IMR-90 (cell line): ENCODE data around the gene TMEM126A. TPM values are rescaled to one million over a fixed set of nuclear protein-coding genes. Genes with fewer than 3 reads are reported as not detected.
A peak's percentile ranks its signal among the peaks of the same experiment; 100 is the strongest.

Experiments used
- ATAC-seq: fragments of 200-7000 bp; cut with Tn5 transposase; 2 replicates; pipeline ENCODE4 v1.9.1; 2020; ENCODE audit warnings: low read depth, mild to moderate bottlenecking, moderate library complexity
- BruUV-seq: library from RNA; stranded (reverse); fragments of 400-500 nt; replicated peaks from 2 replicates; lab custom pipeline; 2021; lab: Mats Ljungman, UMichigan
- CTCF ChIA-PET: fragments of 300-600 bp; formaldehyde crosslinking; extraction: SDS; loops from one replicate; lab custom pipeline; 2021; ENCODE audit warnings: antibody characterized with exemption; lab: Yijun Ruan, JAX
- POLR2A ChIA-PET: fragments of 300-600 bp; sonication (Branson Sonifier 250); formaldehyde crosslinking; loops from one replicate; lab custom pipeline; 2022; ENCODE audit warnings: antibody characterized with exemption; ENCODE audit not compliant: unreplicated experiment; lab: Charles Lee
- DNase-seq: peaks from one replicate; pipeline ENCODE4 v3.0.0; 2013
- H2AFZ ChIP-seq: replicated peaks from 2 replicates; pipeline ENCODE3; 2013; ENCODE audit warnings: low read length, mild to moderate bottlenecking; ENCODE audit not compliant: poor library complexity
- H2AK5ac ChIP-seq: 2 replicates; pipeline ENCODE4 v1.6.1; 2013; ENCODE audit warnings: low read depth, low read length, inconsistent platforms
- H2AK9ac ChIP-seq: replicated peaks from 2 replicates; pipeline ENCODE3; 2013; ENCODE audit warnings: mild to moderate bottlenecking, low read depth, low read length, moderate library complexity; ENCODE audit not compliant: poor library complexity
- H2BK120ac ChIP-seq: 2 replicates; pipeline ENCODE4 v1.6.1; 2013; ENCODE audit warnings: low read depth, low read length, inconsistent platforms
- H2BK15ac ChIP-seq: 3 replicates; pipeline ENCODE4 v1.6.1; 2013; ENCODE audit warnings: low read depth, low read length, inconsistent platforms
- H2BK20ac ChIP-seq: 2 replicates; pipeline ENCODE4 v1.6.1; 2013; ENCODE audit warnings: low read depth, mild to moderate bottlenecking, inconsistent platforms, low read length, moderate library complexity
- H2BK5ac ChIP-seq: 2 replicates; pipeline ENCODE4 v1.6.1; 2013; ENCODE audit warnings: mild to moderate bottlenecking, low read depth, low read length, inconsistent platforms; ENCODE audit not compliant: poor library complexity, severe bottlenecking
- H3K14ac ChIP-seq: replicated peaks from 2 replicates; pipeline ENCODE4 v1.6.1; 2013; ENCODE audit warnings: low read depth, low read length, inconsistent platforms
- H3K18ac ChIP-seq: 2 replicates; pipeline ENCODE4 v1.6.1; 2013; ENCODE audit warnings: low read depth, low read length, control low read depth
- H3K23ac ChIP-seq: 2 replicates; pipeline ENCODE4 v1.6.1; 2013; ENCODE audit warnings: low read depth, low read length, inconsistent platforms
- H3K27ac ChIP-seq: 2 replicates; pipeline ENCODE4 v1.5.1; 2013; ENCODE audit warnings: mild to moderate bottlenecking, control low read depth, low read length; ENCODE audit not compliant: insufficient read depth
- H3K27me3 ChIP-seq: 2 replicates; pipeline ENCODE4 v1.6.1; 2013; ENCODE audit warnings: low read length; ENCODE audit not compliant: control insufficient read depth, insufficient read depth
- H3K36me3 ChIP-seq: 2 replicates; pipeline ENCODE4 v1.6.1; 2013; ENCODE audit warnings: low read length, mixed read lengths; ENCODE audit not compliant: control insufficient read depth, insufficient read depth
- H3K4ac ChIP-seq: 2 replicates; pipeline ENCODE4 v1.6.1; 2013; ENCODE audit warnings: low read depth, low read length, inconsistent platforms
- H3K4me1 ChIP-seq: 2 replicates; pipeline ENCODE4 v1.6.1; 2013; ENCODE audit warnings: low read length, mixed read lengths; ENCODE audit not compliant: control insufficient read depth, insufficient read depth
- H3K4me2 ChIP-seq: 2 replicates; pipeline ENCODE4 v1.6.1; 2013; ENCODE audit warnings: low read depth, mild to moderate bottlenecking, control low read depth, low read length, moderate library complexity
- H3K4me3 ChIP-seq: 2 replicates; pipeline ENCODE4 v1.5.1; 2013; ENCODE audit warnings: low read depth, mild to moderate bottlenecking, control low read depth, low read length, moderate library complexity; ENCODE audit not compliant: insufficient read depth
- H3K56ac ChIP-seq: 2 replicates; pipeline ENCODE4 v1.6.1; 2013; ENCODE audit warnings: low read length, inconsistent platforms; ENCODE audit not compliant: insufficient read depth; ENCODE audit errors: extremely low read depth
- H3K79me1 ChIP-seq, 2 experiments: 2 replicates each; pipeline ENCODE4 v1.6.1; 2013; ENCODE audit warnings: low read length in 2 of 2, inconsistent platforms in 1 of 2, low read depth in 1 of 2
- H3K9ac ChIP-seq: 2 replicates; pipeline ENCODE4 v1.6.1; 2013; ENCODE audit warnings: low read depth, low read length, control low read depth
- H3K9me1 ChIP-seq: 2 replicates; pipeline ENCODE4 v1.6.1; 2013; ENCODE audit warnings: low read length, inconsistent platforms; ENCODE audit not compliant: insufficient read depth
- H3K9me3 ChIP-seq: 2 replicates; pipeline ENCODE4 v1.6.1; 2013; ENCODE audit warnings: low read length; ENCODE audit not compliant: control insufficient read depth, insufficient read depth
- H4K20me1 ChIP-seq: 2 replicates; pipeline ENCODE4 v1.6.1; 2013; ENCODE audit warnings: low read length, inconsistent platforms; ENCODE audit not compliant: insufficient read depth
- H4K5ac ChIP-seq: 2 replicates; pipeline ENCODE4 v1.6.1; 2013; ENCODE audit warnings: mild to moderate bottlenecking, low read depth, low read length, control low read depth
- H4K8ac ChIP-seq, 2 experiments: 2 replicates each; pipeline ENCODE4 v1.6.1; 2013; ENCODE audit warnings: low read depth in 2 of 2, low read length in 2 of 2, control low read depth in 1 of 2, inconsistent platforms in 1 of 2
- H4K91ac ChIP-seq: 2 replicates; pipeline ENCODE4 v1.6.1; 2013; ENCODE audit warnings: low read depth, low read length, inconsistent platforms; ENCODE audit not compliant: insufficient read depth
- BHLHE40 ChIP-seq: fragments of 150-350 bp; IDR thresholded peaks from 2 replicates; pipeline ENCODE4 v1.6.1; 2016; ENCODE audit warnings: mild to moderate bottlenecking, low read depth, low read length
- CEBPB ChIP-seq: IDR thresholded peaks from 2 replicates; pipeline ENCODE4 v1.6.1; 2012; ENCODE audit warnings: low read depth, low read length, improper control_type of control experiment
- CHD1 ChIP-seq: IDR thresholded peaks from 2 replicates; pipeline ENCODE4 v1.6.1; 2012; ENCODE audit warnings: low read depth, low read length, improper control_type of control experiment
- FOS ChIP-seq: fragments of 150-350 bp; IDR thresholded peaks from 2 replicates; pipeline ENCODE4 v1.6.1; 2016; ENCODE audit warnings: low read depth, low read length
- MAFK ChIP-seq: IDR thresholded peaks from 2 replicates; pipeline ENCODE4 v1.6.1; 2012; ENCODE audit warnings: low read depth, low read length, improper control_type of control experiment
- MAZ ChIP-seq: IDR thresholded peaks from 2 replicates; pipeline ENCODE4 v1.6.1; 2012; ENCODE audit warnings: low read depth, mild to moderate bottlenecking, low read length, improper control_type of control experiment, moderate library complexity, borderline replicate concordance
- NFE2L2 ChIP-seq: fragments of 150-350 bp; IDR thresholded peaks from 2 replicates; pipeline ENCODE4 v1.6.1; 2016; ENCODE audit warnings: low read depth, mild to moderate bottlenecking, low read length
- POLR2A ChIP-seq: IDR thresholded peaks from 2 replicates; pipeline ENCODE4 v1.6.1; 2012; ENCODE audit warnings: mild to moderate bottlenecking, low read depth, low read length
- RAD21 ChIP-seq: IDR thresholded peaks from 2 replicates; pipeline ENCODE4 v1.6.1; 2012; ENCODE audit warnings: low read length, improper control_type of control experiment
- RCOR1 ChIP-seq: IDR thresholded peaks from 2 replicates; pipeline ENCODE4 v1.6.1; 2012; ENCODE audit warnings: mild to moderate bottlenecking, low read length, improper control_type of control experiment; ENCODE audit not compliant: insufficient replicate concordance
- RFX5 ChIP-seq: IDR thresholded peaks from 2 replicates; pipeline ENCODE4 v1.8.0; 2012; ENCODE audit warnings: low read depth, mild to moderate bottlenecking, low read length, moderate library complexity
- SMC3 ChIP-seq: fragments of 150-350 bp; IDR thresholded peaks from 2 replicates; pipeline ENCODE4 v1.6.1; 2016; ENCODE audit warnings: low read depth, mild to moderate bottlenecking, antibody characterized with exemption, low read length, moderate library complexity
- WGBS, 2 experiments: methylation state at CpG; one replicate each; pipeline versions ENCODE4 v1.1.5 to v1.1.7; 2013; ENCODE audit warnings: missing lambda C conversion rate in 2 of 2; ENCODE audit not compliant: insufficient read length in 1 of 2; ENCODE audit errors: extremely low coverage in 2 of 2; 5-methylcytosine and 5-hydroxymethylcytosine counted together
- dilution Hi-C: fragments of 300-500 bp; cut with HindIII; formaldehyde crosslinking; loops from one replicate; pipeline ENCODE4 v1.14.3; 2018; ENCODE audit warnings: low sequenced_read_pairs; ENCODE audit not compliant: unreplicated experiment
- in situ Hi-C: fragments of 300-500 bp; cut with MboI; formaldehyde crosslinking; loops from 3 replicates; pipeline ENCODE4 v1.14.3; 2019; ENCODE audit warnings: low sequenced_read_pairs, inconsistent platforms, mixed read lengths
- intact Hi-C: fragments of 100-400 bp; cut with micrococcal nuclease; formaldehyde crosslinking; loops from 2 replicates; pipeline ENCODE4 v1.10.0; 2022
- polyA plus RNA-seq, 3 experiments: library from polyadenylated mRNA; depleted of rRNA; stranded (reverse); fragments of >200 nt; gene quantifications; 2 replicates each; pipeline ENCODE4 v1.2.3, GENCODE V29; 2012; ENCODE audit warnings: low replicate concordance in 1 of 3
- total RNA-seq: library from RNA; depleted of rRNA; stranded (reverse); fragments of >200 nt; gene quantifications from 2 replicates; pipeline ENCODE4 v1.2.3, GENCODE V29; 2012
- TF ChIP-seq, protein P1 (sequence below): conservative IDR thresholded peaks from 2 replicates; pipeline ENCODE4 v1.5.1; 2012; ENCODE audit warnings: mild to moderate bottlenecking, low read depth, low read length, improper control_type of control experiment
- TF ChIP-seq, protein P2 (sequence below): fragments of 150-350 bp; IDR thresholded peaks from 2 replicates; pipeline ENCODE4 v1.6.1; 2017; ENCODE audit warnings: mild to moderate bottlenecking, antibody characterized with exemption, low read length, low read depth

TMEM126A gene
- total and polyA plus RNA-seq, 2 of the 4 experiments (the other 2 are of a cell fraction): 34.9 to 60.4 TPM

DNA sequence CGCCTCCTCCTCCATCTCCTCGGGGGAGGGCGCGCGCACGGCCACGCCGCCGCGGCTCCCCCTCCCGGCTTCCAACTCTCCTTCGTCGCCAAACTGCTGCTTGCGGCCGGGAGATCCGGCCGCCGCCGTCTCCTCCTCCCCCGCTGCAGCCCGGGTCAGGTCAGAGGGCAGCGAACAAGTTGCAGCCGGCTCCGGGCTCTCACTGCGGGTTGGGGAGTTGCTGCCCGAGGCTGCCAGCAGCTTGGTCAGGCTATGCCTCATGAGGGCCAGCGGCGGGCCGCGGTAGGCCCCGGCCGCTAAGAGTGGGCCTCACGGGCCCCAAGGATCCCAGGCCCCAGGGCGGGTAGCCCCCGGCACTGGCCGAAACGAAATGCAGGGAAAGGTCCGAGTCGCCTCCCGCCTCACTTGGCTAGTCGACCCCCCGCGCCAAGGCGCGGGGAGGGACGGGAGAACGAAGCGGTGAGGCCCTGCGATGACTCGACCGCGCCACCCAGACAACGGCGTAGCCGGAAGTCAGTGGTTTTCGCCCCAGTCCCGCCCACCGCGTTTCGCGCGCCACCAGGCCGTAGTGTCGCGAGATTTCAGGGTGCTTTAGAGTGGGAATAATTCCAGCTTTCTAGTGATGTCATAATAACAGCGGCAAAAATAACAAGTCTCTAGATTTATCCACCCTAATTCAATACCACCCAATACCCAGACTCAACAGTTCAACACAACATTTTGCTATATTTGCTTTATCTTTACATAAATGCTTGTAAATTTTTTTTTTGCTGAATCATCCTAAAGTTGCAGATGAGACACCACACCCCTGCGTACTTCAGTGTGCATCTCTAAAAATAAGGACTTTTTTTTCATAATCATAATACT is 17.1 kb downstream of the TMEM126A start, which contains the start of gene CREBZF (continued):
- TF ChIP-seq RCOR1: no peak
- TF ChIP-seq RAD21: no peak
- no peak; the same call in 1 of the 2 replicates for TF ChIP-seq CHD1

DNA sequence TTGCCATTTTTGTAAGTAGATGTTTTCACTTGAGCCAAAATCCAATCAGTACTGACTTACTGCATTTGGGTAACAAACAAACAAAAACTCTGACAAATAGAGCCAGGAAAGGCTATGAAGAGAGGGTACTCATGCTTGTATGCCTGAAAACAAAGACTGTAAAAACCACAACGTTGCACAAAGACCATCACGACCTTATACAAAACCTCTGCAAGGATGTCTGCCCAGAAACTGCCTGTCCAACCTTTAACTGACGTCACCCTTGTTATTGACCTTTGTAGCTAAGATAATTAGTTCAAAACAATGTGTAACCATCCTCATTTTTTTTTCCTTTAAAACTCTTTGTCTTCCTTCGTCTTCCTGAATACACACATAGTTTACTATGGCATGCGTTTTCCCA is 18.0 kb downstream of the TMEM126A start:
- WGBS, 2 experiments: no CpG with 5 or more reads among the region's 5 CpGs
- H4K5ac ChIP-seq: peak overlapping the region; percentile 95; the same call in 1 of the 2 replicates
- TF ChIP-seq SMC3 (no peak), RCOR1 (no peak), CHD1 (no peak), MAZ (no peak), BHLHE40 (no peak), MAFK (no peak), NFE2L2 (no peak), FOS (no peak), POLR2A (no peak), RAD21 (no peak), RFX5 (no peak), CEBPB (no peak)
- TF ChIP-seq, protein P1, sequence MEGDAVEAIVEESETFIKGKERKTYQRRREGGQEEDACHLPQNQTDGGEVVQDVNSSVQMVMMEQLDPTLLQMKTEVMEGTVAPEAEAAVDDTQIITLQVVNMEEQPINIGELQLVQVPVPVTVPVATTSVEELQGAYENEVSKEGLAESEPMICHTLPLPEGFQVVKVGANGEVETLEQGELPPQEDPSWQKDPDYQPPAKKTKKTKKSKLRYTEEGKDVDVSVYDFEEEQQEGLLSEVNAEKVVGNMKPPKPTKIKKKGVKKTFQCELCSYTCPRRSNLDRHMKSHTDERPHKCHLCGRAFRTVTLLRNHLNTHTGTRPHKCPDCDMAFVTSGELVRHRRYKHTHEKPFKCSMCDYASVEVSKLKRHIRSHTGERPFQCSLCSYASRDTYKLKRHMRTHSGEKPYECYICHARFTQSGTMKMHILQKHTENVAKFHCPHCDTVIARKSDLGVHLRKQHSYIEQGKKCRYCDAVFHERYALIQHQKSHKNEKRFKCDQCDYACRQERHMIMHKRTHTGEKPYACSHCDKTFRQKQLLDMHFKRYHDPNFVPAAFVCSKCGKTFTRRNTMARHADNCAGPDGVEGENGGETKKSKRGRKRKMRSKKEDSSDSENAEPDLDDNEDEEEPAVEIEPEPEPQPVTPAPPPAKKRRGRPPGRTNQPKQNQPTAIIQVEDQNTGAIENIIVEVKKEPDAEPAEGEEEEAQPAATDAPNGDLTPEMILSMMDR: no peak
- TF ChIP-seq, protein P2, sequence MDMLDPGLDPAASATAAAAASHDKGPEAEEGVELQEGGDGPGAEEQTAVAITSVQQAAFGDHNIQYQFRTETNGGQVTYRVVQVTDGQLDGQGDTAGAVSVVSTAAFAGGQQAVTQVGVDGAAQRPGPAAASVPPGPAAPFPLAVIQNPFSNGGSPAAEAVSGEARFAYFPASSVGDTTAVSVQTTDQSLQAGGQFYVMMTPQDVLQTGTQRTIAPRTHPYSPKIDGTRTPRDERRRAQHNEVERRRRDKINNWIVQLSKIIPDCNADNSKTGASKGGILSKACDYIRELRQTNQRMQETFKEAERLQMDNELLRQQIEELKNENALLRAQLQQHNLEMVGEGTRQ: no peak

More for the DNA sequence above, 18.0 kb downstream of the TMEM126A start:
- intact Hi-C loops: loop anchor here (1.0 to 2.0 kb wide), 3 partner anchors 20 to 53 kb away; partner anchors contain the start of gene TMEM126B
- no peak for ATAC-seq
- Histone ChIP-seq H2BK5ac (no peak overlapping the region), H3K4me2 (no peak overlapping the region), H2BK120ac (no peak overlapping the region), H4K91ac (no peak overlapping the region), H2BK20ac (no peak overlapping the region), H3K79me1 (peaks cover 0 to 11% of the 10 kb centered on the region in 2 experiments; a peak in 1 of 4 replicates), H3K4me3 (no peak overlapping the region), H4K8ac (peak overlapping the region; percentile 73 to 75), H3K4ac (0 out of 2 replicates have a peak overlapping the region, but pooled peaks have one; percentile 1), H2AK5ac (no peak overlapping the region), H3K14ac (no peak overlapping the region), H3K9me3 (no peaks in the 10 kb centered on the region), H3K4me1 (no peaks in the 10 kb centered on the region; the same call in 1 of the 2 replicates), H4K20me1 (peaks cover 31% of the 10 kb centered on the region), H3K9me1 (no peaks in the 10 kb centered on the region), H2AFZ (no peak overlapping the region), H3K23ac (no peak overlapping the region), H3K9ac (no peak overlapping the region), H3K56ac (no peak overlapping the region), H3K18ac (no peak overlapping the region), H3K27ac (no peak overlapping the region), H3K36me3 (peaks cover 4% of the 10 kb centered on the region; the same call in 1 of the 2 replicates), H3K27me3 (no peaks in the 10 kb centered on the region), H2AK9ac (no peak overlapping the region), H2BK15ac (no peak overlapping the region)
- no peak for DNase-seq
- ChIA-PET POLR2A (no interaction called here), CTCF (no interaction called here)
- dilution Hi-C loops: no loop called here
- BruUV-seq: no TSS peak
- in situ Hi-C loops: no loop called here
